GM10248 (cell line): ENCODE results near the gene LTA4H.
A peak's percentile ranks its signal among the peaks of the same experiment; 100 is the strongest.

Experiments used
- CTCF ChIA-PET: fragments of 300-600 bp; sonication (Branson Sonifier 250); formaldehyde crosslinking; extraction: SDS; loops from one replicate; lab custom pipeline; 2021; ENCODE audit warnings: antibody characterized with exemption; lab: Yijun Ruan, JAX
- POLR2A ChIA-PET: fragments of 350-650 bp; sonication (Branson Sonifier 250); formaldehyde crosslinking; extraction: SDS; loops from one replicate; lab custom pipeline; 2020; ENCODE audit warnings: antibody characterized with exemption; lab: Yijun Ruan, JAX
- DNase-seq: peaks from one replicate; pipeline ENCODE4 v3.0.0; 2012; ENCODE audit errors: extremely low spot score
- CTCF ChIP-seq: IDR thresholded peaks from 2 replicates; pipeline ENCODE4 v1.5.1; 2012; ENCODE audit warnings: mild to moderate bottlenecking, low read depth; ENCODE audit errors: extremely low read depth, missing control alignments, control extremely low read depth

Gene LTA4H

GRCh38 chr12:95967301-95967700, 68.1 kb downstream of the LTA4H start:
- DNase-seq = no peak
- CTCF ChIA-PET = interaction anchor here (1.0 kb wide), 1 partner anchor 9 kb away, joined by 3 read pairs; no protein-coding TSS in a partner anchor
- TF ChIP-seq CTCF = no peak
- POLR2A ChIA-PET = no interaction called here

DNA sequence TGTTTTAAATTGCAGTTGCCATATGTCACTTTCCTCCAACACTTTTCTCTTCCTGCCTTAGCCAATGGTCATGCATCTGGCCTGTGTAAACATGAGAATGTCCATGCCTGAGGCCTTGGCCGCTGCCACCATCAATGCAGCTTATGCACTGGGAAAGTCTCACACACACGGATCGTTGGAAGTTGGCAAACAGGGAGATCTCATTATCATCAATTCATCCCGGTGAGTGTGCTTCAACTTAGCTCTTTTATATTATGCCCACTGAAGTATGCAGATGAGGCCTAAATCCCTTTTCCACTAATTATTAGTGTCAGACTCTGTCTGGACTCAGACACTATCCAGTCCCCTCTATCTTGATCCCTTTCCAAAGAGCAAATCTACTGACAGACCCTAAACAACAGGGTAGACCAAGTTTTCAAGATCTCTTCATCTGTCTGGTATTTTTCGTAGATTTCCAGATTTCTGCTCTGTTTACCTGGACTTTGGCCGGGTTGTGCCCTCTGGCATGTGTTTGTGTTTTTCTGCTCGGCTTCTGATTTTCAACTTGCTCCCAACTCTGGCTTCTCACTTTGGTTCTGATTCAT, 69.0 kb downstream of the LTA4H start:
- no peak for DNase-seq
- TF ChIP-seq CTCF = no peak
- ChIA-PET CTCF (interaction anchor here (1.0 to 1.7 kb wide), 3 partner anchors 12 to 48 kb away, joined by 3 to 5 read pairs (median 4); no protein-coding TSS in a partner anchor), POLR2A (no interaction called here)

- POLR2A ChIA-PET = no interaction called here
- CTCF ChIA-PET = interaction anchor here (1.0 to 1.9 kb wide), 3 partner anchors 16 to 45 kb away, joined by 3 to 5 read pairs (median 5); no protein-coding TSS in a partner anchor
Observed at GRCh38 chr12:95963096-95963495, 72.3 kb downstream of the LTA4H start.

GRCh38 chr12:95962222-95962621, 73.2 kb downstream of the LTA4H start:
- no peak for DNase-seq
- TF ChIP-seq CTCF = no peak
- ChIA-PET CTCF (interaction anchor here (1.0 to 1.9 kb wide), 3 partner anchors 16 to 44 kb away, joined by 3 to 5 read pairs (median 5); no protein-coding TSS in a partner anchor), POLR2A (no interaction called here)

More at GRCh38 chr12:95963096-95963495, 72.3 kb downstream of the LTA4H start:
- DNase-seq = no peak
- TF ChIP-seq CTCF = no peak

GRCh38 chr12:95960241-95960640, 75.1 kb downstream of the LTA4H start:
- TF ChIP-seq CTCF = no peak
- CTCF ChIA-PET = interaction anchor here (1.3 to 3.3 kb wide), 3 partner anchors 39 to 43 kb away, joined by 3 to 12 read pairs (median 7); no protein-coding TSS in a partner anchor
- no peak for DNase-seq
- POLR2A ChIA-PET = no interaction called here

GRCh38 chr12:95959107-95959506, 76.3 kb downstream of the LTA4H start:
- POLR2A ChIA-PET = interaction anchor here (0.5 kb wide), 1 partner anchor 88 kb away, joined by 3 read pairs; no protein-coding TSS in a partner anchor

More at GRCh38 chr12:95959107-95959506, 76.3 kb downstream of the LTA4H start:
- TF ChIP-seq CTCF = peak; percentile 9
- no peak for DNase-seq
- CTCF ChIA-PET = interaction anchor here (1.3 to 3.3 kb wide), 5 partner anchors 8 to 42 kb away, joined by 3 to 12 read pairs (median 4); no protein-coding TSS in a partner anchor
